ENCODE data around the gene ROM1.

Gene ROM1

GRCh38 chr11:62621567-62622470, 8.8 kb downstream of the ROM1 start, which contains the start of gene B3GAT3:
Gene B3GAT3 (minus strand): TSS chr11:62621986. CDS start chr11:62621947, 39 bp downstream.
- no peak for TF ChIP-seq EZH2 (IDR thresholded peaks at IDR 0.05; ENCODE audit: borderline replicate concordance, low read depth, low read length, severe bottlenecking)
- TF ChIP-seq CTCF (IDR thresholded peaks at IDR 0.05; ENCODE audit: borderline replicate concordance, extremely low read depth, low read length, poor library complexity, severe bottlenecking) = peak; percentile 2
- Histone ChIP-seq H3K4me3 (ENCODE audit: low read depth in 1 of 2, low read length in 2 of 2) (peak within 1 kb of the TSS; percentile 56 to 77), H3K79me2 (ENCODE audit: insufficient read depth, low read length) (peaks cover 19% of the 10 kb centered on the region), H3K27me3 (ENCODE audit: insufficient read depth, low read length, poor library complexity) (no peaks in the 10 kb centered on the region), H3K4me2 (ENCODE audit: insufficient read depth, low read length) (peak within 1 kb of the TSS; percentile 81), H3K36me3 (ENCODE audit: insufficient read depth, low read length) (peaks cover 28% of the 10 kb centered on the region), H2AFZ (ENCODE audit: low read depth, low read length) (peak within 1 kb of the TSS; percentile 65), H3K27ac (ENCODE audit: low read length) (peak within 1 kb of the TSS; percentile 74), H3K4me1 (ENCODE audit: insufficient read depth, low read length) (peaks cover 21% of the 10 kb centered on the region), H4K20me1 (ENCODE audit: insufficient read depth, low read length) (no peaks in the 10 kb centered on the region), H3K9me3 (ENCODE audit: insufficient read depth, low read length, severe bottlenecking) (no peaks in the 10 kb centered on the region), H3K9ac (ENCODE audit: low read depth, low read length) (peak within 1 kb of the TSS; percentile 89)
- DNase-seq (peak; percentile 91), ATAC-seq (ENCODE audit: insufficient read depth, low read depth) (peak; percentile 85)

GRCh38 chr11:62622476-62623089, 9.5 kb downstream of the ROM1 start:
- DNase-seq (no peak), ATAC-seq (ENCODE audit: insufficient read depth, low read depth) (no peak)
- Histone ChIP-seq H3K36me3 (ENCODE audit: insufficient read depth, low read length) (peaks cover 32% of the 10 kb centered on the region), H2AFZ (ENCODE audit: low read depth, low read length) (peak overlapping the region; percentile 65; the same call in 1 of the 2 replicates), H3K4me2 (ENCODE audit: insufficient read depth, low read length) (peak overlapping the region; percentile 81; the same call in 1 of the 2 replicates), H4K20me1 (ENCODE audit: insufficient read depth, low read length) (no peaks in the 10 kb centered on the region), H3K4me3 (ENCODE audit: low read depth in 1 of 2, low read length in 2 of 2) (0 out of 4 replicates have a peak overlapping the region, but pooled peaks of 1 of the 2 experiments have one; percentile 77), H3K27me3 (ENCODE audit: insufficient read depth, low read length, poor library complexity) (no peaks in the 10 kb centered on the region), H3K27ac (ENCODE audit: low read length) (peak overlapping the region; percentile 74), H3K4me1 (ENCODE audit: insufficient read depth, low read length) (peaks cover 21% of the 10 kb centered on the region), H3K79me2 (ENCODE audit: insufficient read depth, low read length) (peaks cover 19% of the 10 kb centered on the region), H3K9me3 (ENCODE audit: insufficient read depth, low read length, severe bottlenecking) (no peaks in the 10 kb centered on the region), H3K9ac (ENCODE audit: low read depth, low read length) (peak overlapping the region; percentile 89; the same call in 1 of the 2 replicates)
- no peak for TF ChIP-seq CTCF (IDR thresholded peaks at IDR 0.05; ENCODE audit: borderline replicate concordance, extremely low read depth, low read length, poor library complexity, severe bottlenecking)
- TF ChIP-seq EZH2 (IDR thresholded peaks at IDR 0.05; ENCODE audit: borderline replicate concordance, low read depth, low read length, severe bottlenecking) = no peak

GRCh38 chr11:62627713-62628112, 14.7 kb downstream of the ROM1 start:
- no peak overlapping the region for H3K27ac ChIP-seq (ENCODE audit: low read length)

More at GRCh38 chr11:62627713-62628112, 14.7 kb downstream of the ROM1 start:
- 0 out of 3 replicates have a peak, but pooled peaks have one; percentile 40 for ATAC-seq (ENCODE audit: insufficient read depth, low read depth)
- no peaks in the 10 kb centered on the region; the same call in 1 of the 2 replicates for H3K79me2 ChIP-seq (ENCODE audit: insufficient read depth, low read length)
- H3K9me3 ChIP-seq (ENCODE audit: insufficient read depth, low read length, severe bottlenecking) = no peaks in the 10 kb centered on the region
- no peaks in the 10 kb centered on the region for H3K4me1 ChIP-seq (ENCODE audit: insufficient read depth, low read length)
- TF ChIP-seq EZH2 (IDR thresholded peaks at IDR 0.05; ENCODE audit: borderline replicate concordance, low read depth, low read length, severe bottlenecking) = no peak
- peak; percentile 31 for TF ChIP-seq CTCF (IDR thresholded peaks at IDR 0.05; ENCODE audit: borderline replicate concordance, extremely low read depth, low read length, poor library complexity, severe bottlenecking)
- H3K4me2 ChIP-seq (ENCODE audit: insufficient read depth, low read length) = no peak overlapping the region
- no peak overlapping the region for H3K9ac ChIP-seq (ENCODE audit: low read depth, low read length)
- H3K4me3 ChIP-seq (ENCODE audit: low read depth in 1 of 2, low read length in 2 of 2) = no peak overlapping the region
- H3K36me3 ChIP-seq (ENCODE audit: insufficient read depth, low read length) = peaks cover 76% of the 10 kb centered on the region
- DNase-seq = no peak
- H2AFZ ChIP-seq (ENCODE audit: low read depth, low read length) = no peak overlapping the region
- no peaks in the 10 kb centered on the region for H3K27me3 ChIP-seq (ENCODE audit: insufficient read depth, low read length, poor library complexity)
- H4K20me1 ChIP-seq (ENCODE audit: insufficient read depth, low read length) = peaks cover 4% of the 10 kb centered on the region; the same call in 1 of the 2 replicates

Data from DND-41 (cell line).